OCI-LY3 (cell line): ENCODE measurements around the gene ZNF780B.

ENCODE experiments used
- CTCF ChIP-seq: fragments of 200-600, 300-600 bp; sonication (generic); IDR thresholded peaks from 2 replicates; pipeline ENCODE4 v1.5.1; 2014; ENCODE audit warnings: antibody characterized with exemption, low read length, low read depth
- EZH2phosphoT487 ChIP-seq: fragments of 200-600 bp; shearing (Covaris generic); IDR thresholded peaks from 2 replicates; pipeline ENCODE4 v1.6.1; 2018; ENCODE audit warnings: antibody characterized with exemption, mixed run types, low read depth

- TF ChIP-seq CTCF (no peak), EZH2phosphoT487 (no peak)
Observed at GRCh38 chr19:40035996-40036395, 20.0 kb downstream of the ZNF780B start.
